IMR-90 (cell line): Measurements from ENCODE around the gene RNF14.

Experiments used
- BHLHE40 ChIP-seq: fragments of 150-350 bp; IDR thresholded peaks from 2 replicates; pipeline ENCODE4 v1.6.1; 2016; ENCODE audit warnings: mild to moderate bottlenecking, low read depth, low read length
- CHD1 ChIP-seq: IDR thresholded peaks from 2 replicates; pipeline ENCODE4 v1.6.1; 2012; ENCODE audit warnings: low read depth, low read length, improper control_type of control experiment
- CTCF ChIP-seq: conservative IDR thresholded peaks from 2 replicates; pipeline ENCODE4 v1.5.1; 2012; ENCODE audit warnings: mild to moderate bottlenecking, low read depth, low read length, improper control_type of control experiment
- MAFK ChIP-seq: IDR thresholded peaks from 2 replicates; pipeline ENCODE4 v1.6.1; 2012; ENCODE audit warnings: low read depth, low read length, improper control_type of control experiment
- POLR2A ChIP-seq: IDR thresholded peaks from 2 replicates; pipeline ENCODE4 v1.6.1; 2012; ENCODE audit warnings: mild to moderate bottlenecking, low read depth, low read length

GRCh38 chr5:141958113-141958512, 10.8 kb upstream of the RNF14 start, which contains the start of gene PCDH12:
- TF ChIP-seq BHLHE40 (no peak), MAFK (no peak), CHD1 (no peak), CTCF (no peak), POLR2A (no peak)
